Neural cell (in vitro differentiated cells): Measurements from ENCODE around the gene CENPV. TPM values are rescaled to one million over a fixed set of nuclear protein-coding genes. Genes with fewer than 3 reads are reported as not detected.

Source experiments
- H2AFZ ChIP-seq: fragments of 200-600, 300-800 bp; sonication (generic), shearing (Covaris generic); 2 replicates; pipeline ENCODE4 v1.6.0; 2014; ENCODE audit warnings: low read depth, mild to moderate bottlenecking, antibody characterized with exemption, low read length, moderate library complexity
- H3F3A ChIP-seq: fragments of 200-600 bp; shearing (Covaris generic); 2 replicates; pipeline ENCODE4 v1.6.1; 2016; ENCODE audit warnings: mild to moderate bottlenecking, moderate library complexity, mixed read lengths, antibody characterized with exemption, low read length; ENCODE audit not compliant: insufficient read depth, poor library complexity, severe bottlenecking
- H3K27ac ChIP-seq: fragments of 200-600, 300-800 bp; sonication (generic), shearing (Covaris generic); 2 replicates; pipeline ENCODE4 v1.5.1; 2014; ENCODE audit warnings: mild to moderate bottlenecking, low read length, moderate library complexity
- H3K27me3 ChIP-seq: fragments of 300-800, 200-600 bp; sonication (generic), shearing (Covaris generic); 2 replicates; pipeline ENCODE4 v1.6.0; 2014; ENCODE audit warnings: mild to moderate bottlenecking, low read depth, low read length, moderate library complexity; ENCODE audit not compliant: insufficient read depth
- H3K36me3 ChIP-seq: fragments of 300-800, 200-600 bp; sonication (generic), shearing (Covaris generic); 2 replicates; pipeline ENCODE4 v1.5.1; 2014; ENCODE audit warnings: mild to moderate bottlenecking, antibody characterized with exemption, low read length, moderate library complexity; ENCODE audit not compliant: insufficient read depth
- H3K4me2 ChIP-seq: fragments of 300-800, 200-600 bp; sonication (generic), shearing (Covaris generic); 2 replicates; pipeline ENCODE4 v1.6.0; 2014; ENCODE audit warnings: mild to moderate bottlenecking, low read length
- H3K4me3 ChIP-seq: fragments of 300-800, 200-600 bp; sonication (generic), shearing (Covaris generic); 2 replicates; pipeline ENCODE4 v1.5.1; 2014; ENCODE audit warnings: mild to moderate bottlenecking, low read length, moderate library complexity
- H3K79me2 ChIP-seq: fragments of 200-600 bp; shearing (Covaris generic); replicated peaks from 2 replicates; pipeline ENCODE4 v1.6.0; 2014; ENCODE audit warnings: mild to moderate bottlenecking, low read length, moderate library complexity; ENCODE audit not compliant: insufficient read depth
- H3K9ac ChIP-seq: fragments of 300-800, 200-600 bp; sonication (generic), shearing (Covaris generic); 2 replicates; pipeline ENCODE4 v1.6.1; 2016; ENCODE audit warnings: mild to moderate bottlenecking, low read length, mixed read lengths
- H3K9me2 ChIP-seq: fragments of 200-600 bp; shearing (Covaris generic); 2 replicates; pipeline ENCODE4 v1.6.1; 2016; ENCODE audit warnings: mild to moderate bottlenecking, low read length, mixed read lengths; ENCODE audit not compliant: insufficient read depth
- H3K9me3 ChIP-seq: fragments of 200-600, 300-800 bp; sonication (generic), shearing (Covaris generic); 2 replicates; pipeline ENCODE4 v1.6.1; 2016; ENCODE audit warnings: mild to moderate bottlenecking, mixed run types, low read length, moderate library complexity, mixed read lengths
- H4K20me1 ChIP-seq: fragments of 200-600 bp; shearing (Covaris generic); 2 replicates; pipeline ENCODE4 v1.6.1; 2016; ENCODE audit warnings: mild to moderate bottlenecking, mixed run types; ENCODE audit not compliant: insufficient read depth
- CTCF ChIP-seq: fragments of 450-650 bp; IDR thresholded peaks from 2 replicates; pipeline ENCODE4 v1.5.1; 2014; ENCODE audit warnings: antibody characterized with exemption, mild to moderate bottlenecking, moderate library complexity; ENCODE audit not compliant: poor library complexity, severe bottlenecking
- EP300 ChIP-seq: fragments of 450-650 bp; conservative IDR thresholded peaks from 2 replicates; pipeline ENCODE4 v1.6.1; 2014; ENCODE audit warnings: antibody characterized with exemption, mild to moderate bottlenecking, moderate library complexity; ENCODE audit not compliant: poor library complexity, severe bottlenecking
- EZH2 ChIP-seq: fragments of 200-600, 300-800 bp; shearing (Covaris generic), sonication (generic); IDR thresholded peaks from 2 replicates; pipeline ENCODE4 v1.6.1; 2014; ENCODE audit warnings: antibody characterized with exemption, low read length, borderline replicate concordance, mild to moderate bottlenecking; ENCODE audit not compliant: insufficient read depth, poor library complexity, severe bottlenecking
- MXI1 ChIP-seq: fragments of 450-650 bp; conservative IDR thresholded peaks from 2 replicates; pipeline ENCODE4 v1.6.1; 2014; ENCODE audit warnings: antibody characterized with exemption, mild to moderate bottlenecking; ENCODE audit not compliant: poor library complexity, severe bottlenecking
- POLR2AphosphoS5 ChIP-seq: IDR thresholded peaks from 2 replicates; pipeline ENCODE4 v1.6.1; 2012
- RAD21 ChIP-seq: fragments of 450-650 bp; conservative IDR thresholded peaks from 2 replicates; pipeline ENCODE4 v1.6.1; 2014; ENCODE audit warnings: antibody characterized with exemption, mild to moderate bottlenecking, moderate library complexity
- SMC3 ChIP-seq: fragments of 450-650 bp; conservative IDR thresholded peaks from 2 replicates; pipeline ENCODE4 v1.6.1; 2014; ENCODE audit warnings: antibody characterized with exemption, mild to moderate bottlenecking, moderate library complexity; ENCODE audit not compliant: poor library complexity
- TAF1 ChIP-seq: IDR thresholded peaks from 2 replicates; pipeline ENCODE4 v1.6.1; 2012; ENCODE audit warnings: low read depth
- polyA plus RNA-seq: library from polyadenylated mRNA; depleted of rRNA; stranded (reverse); fragments of >200 nt; gene quantifications from 2 replicates; pipeline ENCODE4 v1.2.3, GENCODE V29; 2014
- TF ChIP-seq, protein P1 (sequence below): IDR thresholded peaks from 2 replicates; pipeline ENCODE4 v1.6.1; 2012; ENCODE audit warnings: borderline replicate concordance

The CENPV gene
- polyA plus RNA-seq, 1 donor from 2014 or later: 291 TPM

DNA sequence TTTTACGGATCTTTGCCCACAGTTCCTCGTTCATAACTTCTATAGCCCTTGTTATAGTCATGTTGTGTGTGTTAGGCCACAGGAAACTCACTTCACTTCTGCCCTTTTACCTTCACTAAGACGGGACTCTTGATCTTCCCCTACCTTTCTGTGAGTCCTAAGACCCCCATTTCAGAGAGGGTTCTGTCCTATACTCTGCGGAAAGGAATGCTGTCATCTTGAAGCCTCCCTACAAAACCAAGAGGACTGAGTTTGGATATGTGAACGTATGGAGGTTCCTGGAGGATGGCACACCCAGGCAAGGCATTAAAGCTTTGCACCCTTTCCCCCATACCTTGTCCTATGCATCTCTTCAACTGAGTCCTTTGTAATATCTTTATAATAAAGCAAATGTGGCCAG, 31.3 kb upstream of the CENPV start:
- no peaks in the 10 kb centered on the region for H4K20me1 ChIP-seq

GRCh38 chr17:16383772-16384287, 30.6 kb upstream of the CENPV start:
- no peaks in the 10 kb centered on the region for H4K20me1 ChIP-seq
- H3K36me3 ChIP-seq: no peaks in the 10 kb centered on the region
- H3K4me3 ChIP-seq: peak overlapping the region; percentile 79
- no peak overlapping the region for H3K27ac ChIP-seq
- no peaks in the 10 kb centered on the region for H3K9me2 ChIP-seq
- no peaks in the 10 kb centered on the region for H3K9me3 ChIP-seq
- no peaks in the 10 kb centered on the region for H3F3A ChIP-seq
- peaks cover 14% of the 10 kb centered on the region for H3K79me2 ChIP-seq
- H3K9ac ChIP-seq: no peak overlapping the region
- H3K4me2 ChIP-seq: no peak overlapping the region
- no peak overlapping the region for H2AFZ ChIP-seq
- TF ChIP-seq POLR2AphosphoS5: no peak
- no peak for TF ChIP-seq TAF1
- TF ChIP-seq EP300: no peak
- no peak for TF ChIP-seq EZH2
- no peak for TF ChIP-seq RAD21
- H3K27me3 ChIP-seq: no peaks in the 10 kb centered on the region

More for the DNA sequence above, 31.3 kb upstream of the CENPV start:
- no peaks in the 10 kb centered on the region for H3K9me2 ChIP-seq
- H3K9me3 ChIP-seq: no peaks in the 10 kb centered on the region
- no peak overlapping the region for H3K4me2 ChIP-seq
- H3F3A ChIP-seq: no peaks in the 10 kb centered on the region
- peaks cover 14% of the 10 kb centered on the region for H3K79me2 ChIP-seq
- H3K36me3 ChIP-seq: no peaks in the 10 kb centered on the region
- H3K4me3 ChIP-seq: no peak overlapping the region
- H3K9ac ChIP-seq: no peak overlapping the region
- TF ChIP-seq EP300: no peak
- TF ChIP-seq CTCF: no peak
- no peak for TF ChIP-seq MXI1
- no peak for TF ChIP-seq TAF1
- TF ChIP-seq, protein P1, sequence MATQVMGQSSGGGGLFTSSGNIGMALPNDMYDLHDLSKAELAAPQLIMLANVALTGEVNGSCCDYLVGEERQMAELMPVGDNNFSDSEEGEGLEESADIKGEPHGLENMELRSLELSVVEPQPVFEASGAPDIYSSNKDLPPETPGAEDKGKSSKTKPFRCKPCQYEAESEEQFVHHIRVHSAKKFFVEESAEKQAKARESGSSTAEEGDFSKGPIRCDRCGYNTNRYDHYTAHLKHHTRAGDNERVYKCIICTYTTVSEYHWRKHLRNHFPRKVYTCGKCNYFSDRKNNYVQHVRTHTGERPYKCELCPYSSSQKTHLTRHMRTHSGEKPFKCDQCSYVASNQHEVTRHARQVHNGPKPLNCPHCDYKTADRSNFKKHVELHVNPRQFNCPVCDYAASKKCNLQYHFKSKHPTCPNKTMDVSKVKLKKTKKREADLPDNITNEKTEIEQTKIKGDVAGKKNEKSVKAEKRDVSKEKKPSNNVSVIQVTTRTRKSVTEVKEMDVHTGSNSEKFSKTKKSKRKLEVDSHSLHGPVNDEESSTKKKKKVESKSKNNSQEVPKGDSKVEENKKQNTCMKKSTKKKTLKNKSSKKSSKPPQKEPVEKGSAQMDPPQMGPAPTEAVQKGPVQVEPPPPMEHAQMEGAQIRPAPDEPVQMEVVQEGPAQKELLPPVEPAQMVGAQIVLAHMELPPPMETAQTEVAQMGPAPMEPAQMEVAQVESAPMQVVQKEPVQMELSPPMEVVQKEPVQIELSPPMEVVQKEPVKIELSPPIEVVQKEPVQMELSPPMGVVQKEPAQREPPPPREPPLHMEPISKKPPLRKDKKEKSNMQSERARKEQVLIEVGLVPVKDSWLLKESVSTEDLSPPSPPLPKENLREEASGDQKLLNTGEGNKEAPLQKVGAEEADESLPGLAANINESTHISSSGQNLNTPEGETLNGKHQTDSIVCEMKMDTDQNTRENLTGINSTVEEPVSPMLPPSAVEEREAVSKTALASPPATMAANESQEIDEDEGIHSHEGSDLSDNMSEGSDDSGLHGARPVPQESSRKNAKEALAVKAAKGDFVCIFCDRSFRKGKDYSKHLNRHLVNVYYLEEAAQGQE: no peak
- TF ChIP-seq EZH2: no peak
- TF ChIP-seq SMC3: no peak
- no peak for TF ChIP-seq RAD21
- TF ChIP-seq POLR2AphosphoS5: no peak
- H2AFZ ChIP-seq: no peak overlapping the region
- H3K27ac ChIP-seq: no peak overlapping the region
- H3K27me3 ChIP-seq: no peaks in the 10 kb centered on the region

DNA sequence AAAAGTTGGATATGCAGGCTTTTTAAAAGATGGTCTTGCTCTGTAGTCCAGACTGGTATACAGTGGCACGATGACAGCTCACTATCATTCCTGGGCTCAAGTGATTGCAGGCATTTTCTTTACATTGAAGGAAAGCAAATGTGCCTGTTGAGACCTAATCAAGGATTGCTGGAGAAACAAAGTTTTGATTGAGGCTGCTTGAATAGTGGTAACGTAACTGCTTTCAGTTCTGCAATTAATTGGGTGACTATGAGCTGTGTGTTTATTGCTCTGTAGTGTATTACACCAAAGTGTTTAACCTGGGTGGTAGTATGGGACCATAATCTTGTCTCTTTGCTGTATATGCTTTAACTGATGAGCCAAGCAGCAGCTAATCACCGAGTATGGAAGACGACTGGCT, 29.9 kb upstream of the CENPV start:
- Histone ChIP-seq H3K4me3 (peak overlapping the region; percentile 79), H3K27ac (no peak overlapping the region)

More for the DNA sequence above, 29.9 kb upstream of the CENPV start:
- H3K79me2 ChIP-seq: peaks cover 14% of the 10 kb centered on the region
- no peaks in the 10 kb centered on the region for H3F3A ChIP-seq
- no peak overlapping the region for H3K4me2 ChIP-seq
- no peaks in the 10 kb centered on the region for H4K20me1 ChIP-seq
- no peaks in the 10 kb centered on the region for H3K36me3 ChIP-seq
- no peaks in the 10 kb centered on the region for H3K9me2 ChIP-seq
- H3K9ac ChIP-seq: no peak overlapping the region
- H2AFZ ChIP-seq: no peak overlapping the region
- no peaks in the 10 kb centered on the region for H3K9me3 ChIP-seq
- no peak for TF ChIP-seq POLR2AphosphoS5
- TF ChIP-seq MXI1: no peak
- no peak for TF ChIP-seq RAD21
- TF ChIP-seq EZH2: no peak
- no peak for TF ChIP-seq TAF1
- TF ChIP-seq, protein P1: no peak
- TF ChIP-seq SMC3: no peak
- no peak for TF ChIP-seq CTCF
- TF ChIP-seq EP300: no peak
- no peaks in the 10 kb centered on the region for H3K27me3 ChIP-seq
